B cell (primary cell): Measurements from ENCODE around the gene TLR2. TPM values are rescaled to one million over a fixed set of nuclear protein-coding genes. Genes with fewer than 3 reads are reported as not detected.

Experiments
- ATAC-seq: fragments of 200-7000 bp; cut with Tn5 transposase; one replicate; pipeline ENCODE4 v1.10.0; 2021; ENCODE audit warnings: low read depth, mild to moderate bottlenecking, moderate number of reproducible peaks, moderate library complexity
- CTCF ChIA-PET: fragments of 350-600 bp; sonication (Branson Sonifier 250); formaldehyde crosslinking; loops from one replicate; lab custom pipeline; 2021; ENCODE audit warnings: antibody characterized with exemption, inconsistent platforms; lab: Charles Lee
- POLR2A ChIA-PET: fragments of 350-600 bp; sonication (Branson Sonifier 250); formaldehyde crosslinking; loops from one replicate; lab custom pipeline; 2021; ENCODE audit warnings: antibody characterized with exemption; lab: Charles Lee
- DNase-seq: peaks from one replicate; pipeline ENCODE4 v3.0.0; 2013
- H2AFZ ChIP-seq: 2 replicates; pipeline ENCODE4 v1.6.1; 2012; ENCODE audit warnings: mild to moderate bottlenecking, low read depth, low read length; ENCODE audit not compliant: insufficient read depth, poor library complexity, severe bottlenecking
- H3K27ac ChIP-seq, 2 donors: 1 replicate in 1 of 2; 2 replicates in 1 of 2; pipeline ENCODE4 v1.5.1; 2012 to 2013; ENCODE audit warnings: low read length in 2 of 2, mild to moderate bottlenecking in 2 of 2, moderate library complexity in 1 of 2
- H3K27me3 ChIP-seq, 4 experiments: fragments of 200-600 bp in 1 of 4; sonication (generic) in 1 of 4; replicated peaks in 1 of 4; 1 replicate in 2 of 4; 2 replicates in 2 of 4; pipeline versions ENCODE4 v1.6.1 to v1.7.0; 2013 to 2016; ENCODE audit warnings: low read length in 3 of 4, mild to moderate bottlenecking in 2 of 4, mixed read lengths in 1 of 4, moderate library complexity in 1 of 4; ENCODE audit not compliant: insufficient read depth in 4 of 4, control insufficient read depth in 3 of 4; ENCODE audit errors: control extremely low read depth in 1 of 4
- H3K36me3 ChIP-seq, 2 experiments: replicated peaks in 1 of 2; 1 replicate in 1 of 2; 2 replicates in 1 of 2; pipeline versions ENCODE4 v1.6.1 to v1.7.1; 2013; ENCODE audit warnings: low read length in 1 of 2; ENCODE audit not compliant: insufficient read depth in 2 of 2, control insufficient read depth in 1 of 2; ENCODE audit errors: control extremely low read depth in 1 of 2, extremely low read depth in 1 of 2
- H3K4me1 ChIP-seq, 2 donors: fragments of 200-600 bp in 1 of 2; sonication (generic) in 1 of 2; 1 replicate in 1 of 2; 2 replicates in 1 of 2; pipeline versions ENCODE4 v1.5.1 to v1.6.1; 2013 to 2017; ENCODE audit warnings: low read length in 2 of 2; ENCODE audit not compliant: control insufficient read depth in 2 of 2, insufficient read depth in 2 of 2
- H3K4me2 ChIP-seq: replicated peaks from 2 replicates; pipeline ENCODE3; 2012; ENCODE audit warnings: mild to moderate bottlenecking, low read depth, low read length; ENCODE audit not compliant: poor library complexity, severe bottlenecking
- H3K4me3 ChIP-seq, 5 experiments: fragments of 200-600 bp in 1 of 5; sonication (generic) in 1 of 5; 1 replicate in 3 of 5; 2 replicates in 2 of 5; pipeline versions ENCODE4 v1.5.1 to v1.7.0; 2011 to 2016; ENCODE audit warnings: low read length in 4 of 5, mild to moderate bottlenecking in 4 of 5, low read depth in 2 of 5, control low read depth in 1 of 5, moderate library complexity in 1 of 5; ENCODE audit not compliant: insufficient read depth in 1 of 5; ENCODE audit errors: control extremely low read depth in 1 of 5, extremely low read depth in 1 of 5
- H3K79me2 ChIP-seq: fragments of 200-600 bp; sonication (generic); one replicate; pipeline ENCODE4 v1.6.0; 2016; ENCODE audit warnings: low read length; ENCODE audit not compliant: control insufficient read depth, insufficient read depth
- H3K9ac ChIP-seq: fragments of 200-600 bp; sonication (generic); 2 replicates; pipeline ENCODE4 v1.6.1; 2017; ENCODE audit warnings: mild to moderate bottlenecking, low read length, moderate library complexity
- H3K9me3 ChIP-seq, 3 donors: one replicate each; pipeline versions ENCODE4 v1.6.1 to v1.7.1; 2013; ENCODE audit warnings: low read length in 2 of 3; ENCODE audit not compliant: control insufficient read depth in 2 of 3, insufficient read depth in 1 of 3; ENCODE audit errors: control extremely low read depth in 1 of 3
- H4K20me1 ChIP-seq: 2 replicates; pipeline ENCODE4 v1.6.0; 2012; ENCODE audit warnings: mild to moderate bottlenecking, low read length; ENCODE audit not compliant: insufficient read depth, control insufficient read depth, poor library complexity, severe bottlenecking
- H3K27ac Mint-ChIP-seq: one replicate; pipeline ENCODE4 v1.8.0; 2021; ENCODE audit warnings: mixed read lengths
- H3K27me3 Mint-ChIP-seq: one replicate; pipeline ENCODE4 v1.8.0; 2021; ENCODE audit warnings: mixed read lengths
- H3K4me1 Mint-ChIP-seq: one replicate; pipeline ENCODE4 v1.8.0; 2021; ENCODE audit warnings: mixed read lengths
- H3K4me3 Mint-ChIP-seq: one replicate; pipeline ENCODE4 v1.8.0; 2021; ENCODE audit warnings: mixed read lengths
- H3K9me3 Mint-ChIP-seq: one replicate; pipeline ENCODE4 v1.8.0; 2022; ENCODE audit warnings: mixed read lengths; ENCODE audit not compliant: insufficient read depth
- EZH2 ChIP-seq: IDR thresholded peaks from 2 replicates; pipeline ENCODE4 v1.6.1; 2012; ENCODE audit warnings: borderline replicate concordance, low read depth, mild to moderate bottlenecking, moderate library complexity, low read length; ENCODE audit not compliant: insufficient read depth, poor library complexity, severe bottlenecking
- WGBS: methylation state at CpG from one replicate; pipeline ENCODE4 v1.1.5; 2013; ENCODE audit warnings: missing lambda C conversion rate; ENCODE audit not compliant: insufficient coverage; 5-methylcytosine and 5-hydroxymethylcytosine counted together
- intact Hi-C: fragments of 100-400 bp; cut with micrococcal nuclease; formaldehyde crosslinking; loops from one replicate; pipeline ENCODE4 v1.10.0; 2022
- polyA plus RNA-seq: library from polyadenylated mRNA; depleted of rRNA; stranded (reverse); fragments of >200 nt; gene quantifications from 2 replicates; pipeline ENCODE4 v1.2.3, GENCODE V29; 2012
- total RNA-seq, 2 donors: library from RNA; stranded (reverse); fragments of 120-200 nt in 1 of 2; gene quantifications; 1 replicate in 1 of 2; 2 replicates in 1 of 2; pipeline versions ENCODE4 v1.2.3 to v1.2.4, GENCODE V29; 2013 to 2022
- TF ChIP-seq, protein P1 (sequence below): fragments of 200-600 bp; IDR thresholded peaks from one replicate; pipeline ENCODE4 v1.8.0; 2022; ENCODE audit warnings: antibody characterized with exemption, mild to moderate bottlenecking

TLR2 gene
- total and polyA plus RNA-seq, 2 donors (not counting 1 experiment from before 2014, with no cell fraction given) = 3.3 to 5.0 TPM

DNA sequence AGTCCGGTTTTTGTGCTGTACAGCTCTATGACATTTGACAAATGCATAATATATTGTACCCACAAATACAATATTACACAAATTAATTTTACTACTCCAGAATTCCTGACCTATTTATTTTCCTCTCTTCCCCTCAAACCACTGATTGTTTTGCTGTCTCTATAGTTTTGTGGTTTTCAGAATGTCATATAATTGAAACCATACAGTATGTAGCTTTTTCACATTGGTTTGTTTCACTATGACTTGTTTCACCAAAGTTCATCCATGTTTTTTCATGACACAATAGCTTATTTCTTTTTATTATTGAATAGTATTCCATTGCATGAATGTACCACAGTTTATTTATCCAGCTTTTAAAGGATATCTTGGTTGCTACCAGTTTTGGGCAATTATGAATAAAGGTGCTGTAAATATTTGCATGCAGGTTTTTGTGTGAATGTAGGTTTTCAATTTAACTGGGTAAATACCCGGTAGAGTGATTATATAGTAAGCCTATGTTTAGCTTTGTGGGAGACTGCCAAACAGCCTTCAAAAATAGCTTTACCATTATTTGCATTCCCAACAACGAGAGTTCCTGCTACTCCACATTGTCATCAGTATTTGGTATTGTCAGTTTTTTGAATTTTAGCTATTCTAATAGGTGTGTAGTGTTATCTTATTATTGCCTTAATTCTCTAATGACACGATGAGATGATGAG, 49.8 kb downstream of the TLR2 start:
- no peak for TF ChIP-seq EZH2
- TF ChIP-seq, protein P1, sequence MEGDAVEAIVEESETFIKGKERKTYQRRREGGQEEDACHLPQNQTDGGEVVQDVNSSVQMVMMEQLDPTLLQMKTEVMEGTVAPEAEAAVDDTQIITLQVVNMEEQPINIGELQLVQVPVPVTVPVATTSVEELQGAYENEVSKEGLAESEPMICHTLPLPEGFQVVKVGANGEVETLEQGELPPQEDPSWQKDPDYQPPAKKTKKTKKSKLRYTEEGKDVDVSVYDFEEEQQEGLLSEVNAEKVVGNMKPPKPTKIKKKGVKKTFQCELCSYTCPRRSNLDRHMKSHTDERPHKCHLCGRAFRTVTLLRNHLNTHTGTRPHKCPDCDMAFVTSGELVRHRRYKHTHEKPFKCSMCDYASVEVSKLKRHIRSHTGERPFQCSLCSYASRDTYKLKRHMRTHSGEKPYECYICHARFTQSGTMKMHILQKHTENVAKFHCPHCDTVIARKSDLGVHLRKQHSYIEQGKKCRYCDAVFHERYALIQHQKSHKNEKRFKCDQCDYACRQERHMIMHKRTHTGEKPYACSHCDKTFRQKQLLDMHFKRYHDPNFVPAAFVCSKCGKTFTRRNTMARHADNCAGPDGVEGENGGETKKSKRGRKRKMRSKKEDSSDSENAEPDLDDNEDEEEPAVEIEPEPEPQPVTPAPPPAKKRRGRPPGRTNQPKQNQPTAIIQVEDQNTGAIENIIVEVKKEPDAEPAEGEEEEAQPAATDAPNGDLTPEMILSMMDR = no peak
- no CpG with 5 or more reads among the region's 4 CpGs for WGBS
- peaks cover 15 to 18% of the 10 kb centered on the region in 2 donors for H3K4me1 ChIP-seq
- H3K27me3 Mint-ChIP-seq = peaks cover 4% of the 10 kb centered on the region
- no peaks in the 10 kb centered on the region for H3K79me2 ChIP-seq
- H3K4me3 Mint-ChIP-seq = no peak overlapping the region
- H4K20me1 ChIP-seq = no peaks in the 10 kb centered on the region
- no peak overlapping the region for H2AFZ ChIP-seq
- ChIA-PET CTCF (interaction anchor here (0.9 to 1.4 kb wide), 3 partner anchors 15 to 100 kb away, joined by 4 read pairs; no protein-coding TSS in a partner anchor), POLR2A (no interaction called here)
- no peaks in the 10 kb centered on the region for H3K36me3 ChIP-seq
- no peak for ATAC-seq
- peaks cover 17% of the 10 kb centered on the region for H3K4me1 Mint-ChIP-seq
- no peak overlapping the region for H3K4me3 ChIP-seq
- no peak overlapping the region for H3K4me2 ChIP-seq
- no peaks in the 10 kb centered on the region for H3K9me3 Mint-ChIP-seq
- no peaks in the 10 kb centered on the region for H3K9me3 ChIP-seq
- no peaks in the 10 kb centered on the region for H3K27me3 ChIP-seq
- no peak for DNase-seq
- no peak overlapping the region for H3K27ac Mint-ChIP-seq
- H3K27ac ChIP-seq = no peak overlapping the region
- intact Hi-C loops = no loop called here
- H3K9ac ChIP-seq = no peak overlapping the region

DNA sequence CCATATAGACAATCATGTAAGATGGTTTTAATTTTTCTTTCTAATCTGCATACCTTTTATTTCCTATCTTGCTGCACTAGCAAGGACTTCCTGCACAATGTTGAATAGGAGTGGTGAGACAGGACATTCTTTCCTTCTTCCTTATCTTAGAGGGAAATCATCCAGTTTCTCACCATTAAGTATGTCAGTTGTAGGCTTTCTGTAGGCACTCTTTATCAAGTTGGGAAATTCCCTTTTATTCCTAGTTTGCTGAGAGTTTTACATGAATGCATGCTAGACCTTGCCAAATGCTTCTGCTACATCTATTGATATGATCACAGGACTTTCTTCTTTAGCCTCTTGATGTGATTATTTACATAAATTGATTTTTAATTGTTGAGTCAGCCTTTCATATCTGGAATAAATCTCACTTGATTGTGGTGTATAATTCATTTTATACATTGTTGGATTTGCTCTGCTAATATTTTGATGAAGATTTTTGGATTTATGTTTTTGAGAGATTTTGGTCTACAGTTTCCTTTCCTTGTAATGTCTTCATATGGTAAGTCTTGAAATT, 51.9 kb downstream of the TLR2 start:
- intact Hi-C loops = no loop called here
- H3K4me2 ChIP-seq = no peak overlapping the region
- H3K27ac ChIP-seq = no peak overlapping the region
- ChIA-PET CTCF (no interaction called here), POLR2A (no interaction called here)
- H3K9ac ChIP-seq = no peak overlapping the region
- Mint-ChIP-seq H3K27ac (no peak overlapping the region), H3K27me3 (peaks cover 8% of the 10 kb centered on the region), H3K9me3 (peaks cover 7% of the 10 kb centered on the region), H3K4me1 (no peaks in the 10 kb centered on the region), H3K4me3 (no peak overlapping the region)
- peaks cover 0 to 5% (median 1%) of the 10 kb centered on the region in 4 experiments for H3K27me3 ChIP-seq
- H3K9me3 ChIP-seq = peaks cover 0 to 6% (median 0%) of the 10 kb centered on the region in 3 donors
- DNase-seq = no peak
- no peak overlapping the region for H2AFZ ChIP-seq
- H3K4me1 ChIP-seq = no peaks in the 10 kb centered on the region
- H4K20me1 ChIP-seq = no peaks in the 10 kb centered on the region
- no peak for ATAC-seq
- TF ChIP-seq EZH2 = no peak
- TF ChIP-seq, protein P1 = no peak
- H3K36me3 ChIP-seq = no peaks in the 10 kb centered on the region
- H3K4me3 ChIP-seq = no peak overlapping the region
- no peaks in the 10 kb centered on the region for H3K79me2 ChIP-seq
